Skeletal muscle tissue (tissue), 4 donors: ENCODE results near the gene RCBTB1. TPM values are rescaled to one million over a fixed set of nuclear protein-coding genes. Genes with fewer than 3 reads are reported as not detected.
A peak's percentile ranks its signal among the peaks of the same experiment; 100 is the strongest.
"Not testable (repeated sequence)": the region's sequence is repeated elsewhere in the genome, so short reads cannot be mapped to it uniquely, and the experiment has no call there.

ENCODE experiments used
- H3K27ac ChIP-seq: one replicate; pipeline ENCODE4 v1.7.0; 2013; ENCODE audit warnings: mild to moderate bottlenecking, low read depth, low read length, inconsistent platforms
- H3K27me3 ChIP-seq, 3 donors: one replicate each; pipeline ENCODE4 v1.7.0; 2013; ENCODE audit warnings: low read length in 3 of 3; ENCODE audit not compliant: control insufficient read depth in 3 of 3, insufficient read depth in 3 of 3
- H3K36me3 ChIP-seq, 3 donors: one replicate each; pipeline ENCODE4 v1.7.0; 2013; ENCODE audit warnings: low read length in 3 of 3; ENCODE audit not compliant: control insufficient read depth in 3 of 3, insufficient read depth in 3 of 3
- H3K4me1 ChIP-seq, 3 donors: one replicate each; pipeline ENCODE4 v1.7.0; 2013; ENCODE audit warnings: low read length in 3 of 3, mild to moderate bottlenecking in 3 of 3; ENCODE audit not compliant: control insufficient read depth in 3 of 3, insufficient read depth in 3 of 3
- H3K4me3 ChIP-seq, 3 donors: one replicate each; pipeline ENCODE4 v1.7.0; 2013; ENCODE audit warnings: low read length in 3 of 3
- H3K9ac ChIP-seq, 3 donors: one replicate each; pipeline ENCODE4 v1.7.0; 2013; ENCODE audit warnings: low read length in 3 of 3, mild to moderate bottlenecking in 3 of 3, moderate library complexity in 2 of 3, low read depth in 1 of 3
- H3K9me3 ChIP-seq, 3 donors: one replicate each; pipeline ENCODE4 v1.7.0; 2013; ENCODE audit warnings: low read length in 3 of 3; ENCODE audit not compliant: control insufficient read depth in 3 of 3
- total RNA-seq: library from RNA; depleted of rRNA; stranded (reverse); fragments of >200 nt; gene quantifications from one replicate; pipeline ENCODE4 v1.2.3, GENCODE V29; 2014
- donor health status: Osteomylitis.

Gene RCBTB1
- total RNA-seq, 1 donor from 2014 or later = 9.4 TPM

DNA sequence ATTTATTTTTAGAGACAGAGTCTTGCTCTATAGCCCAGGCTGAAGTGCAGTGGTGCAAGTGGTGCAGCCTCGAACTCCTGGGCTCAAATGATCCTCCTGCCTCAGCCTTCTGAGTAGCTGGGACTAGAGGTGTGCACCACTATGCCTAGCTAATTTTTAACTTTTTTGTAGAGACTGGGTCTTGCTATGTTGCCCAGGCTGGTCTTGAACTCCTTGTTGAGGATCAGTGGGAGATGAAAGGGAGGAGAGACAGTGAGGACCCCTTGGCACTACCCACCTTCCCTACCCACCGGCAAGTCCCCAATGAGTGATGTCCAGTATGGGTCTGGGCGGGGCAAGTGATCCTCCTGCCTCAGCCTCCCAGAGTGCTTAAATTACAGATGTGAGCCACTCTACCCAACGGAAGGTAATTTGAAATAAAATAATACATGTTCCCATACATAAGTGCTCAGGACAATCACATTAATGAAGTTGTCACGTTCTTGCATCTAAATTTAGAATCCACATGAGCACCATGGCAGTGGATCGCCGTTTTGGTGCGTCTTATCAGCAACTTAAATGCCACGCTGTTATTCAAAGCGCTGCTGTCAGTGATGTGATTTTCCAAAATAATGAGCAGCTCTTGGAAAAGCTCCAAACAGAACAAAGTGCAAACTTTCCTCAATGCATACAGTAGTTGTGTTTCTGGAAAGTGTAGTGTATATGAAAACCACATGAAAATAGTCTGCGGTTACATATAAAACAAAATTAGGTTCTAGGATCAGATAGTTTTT, 37.0 kb upstream of the RCBTB1 start:
- Histone ChIP-seq H3K9me3 (no peaks in the 10 kb centered on the region), H3K4me1 (peaks cover 0 to 3% (median 0%) of the 10 kb centered on the region in 3 donors), H3K36me3 (no peaks in the 10 kb centered on the region), H3K27ac (no peak overlapping the region), H3K27me3 (no peaks in the 10 kb centered on the region), H3K4me3 (no peak overlapping the region), H3K9ac (no peak overlapping the region)

GRCh38 chr13:49620170-49620621, 34.8 kb upstream of the RCBTB1 start:
- no peaks in the 10 kb centered on the region for H3K27me3 ChIP-seq
- H3K4me1 ChIP-seq = peaks cover 0 to 6% (median 3%) of the 10 kb centered on the region in 3 donors
- no peak overlapping the region for H3K27ac ChIP-seq
- peak overlapping the region in 1 of 3 donors; percentile 21 for H3K4me3 ChIP-seq
- H3K36me3 ChIP-seq = no peaks in the 10 kb centered on the region
- no peaks in the 10 kb centered on the region for H3K9me3 ChIP-seq
- no peak overlapping the region for H3K9ac ChIP-seq

DNA sequence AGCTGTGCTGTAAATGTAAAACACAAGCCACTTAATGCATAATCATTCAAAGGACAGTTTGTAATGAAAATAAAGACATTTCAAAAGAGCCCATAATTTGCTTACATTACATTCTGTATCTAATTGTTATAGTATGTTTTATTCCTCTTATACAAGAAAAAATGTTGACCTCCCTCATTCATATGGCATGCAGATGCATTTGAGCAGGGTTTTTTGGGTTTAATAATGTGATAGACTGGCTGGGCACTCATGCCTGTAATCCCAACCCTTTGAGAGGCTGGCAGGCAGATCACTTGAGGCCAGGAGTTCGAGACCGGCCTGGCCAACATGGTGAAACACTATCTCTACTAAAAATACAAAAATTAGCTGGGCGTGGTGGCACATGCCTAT, 31.3 kb upstream of the RCBTB1 start:
- H3K9me3 ChIP-seq = no peaks in the 10 kb centered on the region
- H3K4me1 ChIP-seq = peaks cover 0 to 4% (median 3%) of the 10 kb centered on the region in 3 donors
- no peak overlapping the region for H3K9ac ChIP-seq
- no peak overlapping the region for H3K4me3 ChIP-seq
- no peaks in the 10 kb centered on the region for H3K27me3 ChIP-seq
- peak overlapping the region; percentile 36 for H3K27ac ChIP-seq
- no peaks in the 10 kb centered on the region for H3K36me3 ChIP-seq

DNA sequence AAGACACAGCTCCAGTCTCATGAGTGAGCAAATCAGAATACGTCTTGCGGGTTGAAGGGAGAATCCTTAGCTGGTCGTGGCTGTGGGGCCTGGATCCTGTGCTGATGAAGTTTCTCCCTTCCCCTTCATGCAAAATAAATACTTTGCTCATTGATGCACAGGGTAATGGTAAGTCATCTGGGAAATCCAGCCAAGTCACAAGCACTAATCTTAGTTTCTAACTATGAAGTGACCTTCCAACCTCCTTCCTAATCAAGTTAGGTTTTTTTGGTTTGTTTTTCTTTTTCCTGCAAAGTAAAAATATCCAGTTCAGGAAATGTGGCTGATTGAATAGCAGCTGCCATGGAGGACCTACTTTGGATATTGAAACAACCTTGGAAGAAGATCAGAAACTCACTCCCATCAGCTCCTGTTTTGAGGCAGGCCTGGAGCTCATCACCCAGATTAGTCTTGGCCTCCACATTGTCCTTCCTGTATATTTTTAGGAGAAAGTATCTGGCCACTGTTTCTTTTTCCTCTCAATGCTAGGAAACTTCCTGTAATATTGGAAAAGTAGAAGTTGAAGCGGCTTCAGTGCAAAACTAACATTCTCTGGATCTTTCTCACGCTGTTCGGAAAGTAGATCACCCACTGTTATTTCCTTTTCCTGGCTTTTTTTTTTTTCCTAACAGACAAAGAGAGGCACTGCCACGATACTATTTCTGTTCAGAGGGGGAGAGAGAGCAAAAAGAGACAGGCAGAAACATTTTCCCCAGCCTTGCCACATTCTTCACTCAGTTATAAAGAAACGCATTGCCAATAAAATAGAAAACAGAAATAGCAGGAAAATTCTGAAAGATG, 30.7 kb upstream of the RCBTB1 start:
- no peak overlapping the region for H3K9ac ChIP-seq
- peak overlapping the region; percentile 36 for H3K27ac ChIP-seq
- H3K36me3 ChIP-seq = no peaks in the 10 kb centered on the region
- no peak overlapping the region for H3K4me3 ChIP-seq
- H3K27me3 ChIP-seq = no peaks in the 10 kb centered on the region
- no peaks in the 10 kb centered on the region for H3K9me3 ChIP-seq
- peaks cover 0 to 4% (median 3%) of the 10 kb centered on the region in 3 donors for H3K4me1 ChIP-seq

GRCh38 chr13:49612042-49612441, 26.7 kb upstream of the RCBTB1 start:
- H3K4me3 ChIP-seq, H3K36me3 ChIP-seq, H3K9ac ChIP-seq, H3K27ac ChIP-seq, H3K9me3 ChIP-seq, H3K27me3 ChIP-seq, H3K4me1 ChIP-seq: not testable (repeated sequence)

GRCh38 chr13:49610176-49610575, 24.8 kb upstream of the RCBTB1 start:
- Histone ChIP-seq H3K27me3 (no peaks in the 10 kb centered on the region), H3K9ac (no peak overlapping the region), H3K4me1 (peaks cover 0 to 2% (median 0%) of the 10 kb centered on the region in 3 donors), H3K9me3 (no peaks in the 10 kb centered on the region), H3K27ac (no peak overlapping the region), H3K36me3 (no peaks in the 10 kb centered on the region), H3K4me3 (no peak overlapping the region)

DNA sequence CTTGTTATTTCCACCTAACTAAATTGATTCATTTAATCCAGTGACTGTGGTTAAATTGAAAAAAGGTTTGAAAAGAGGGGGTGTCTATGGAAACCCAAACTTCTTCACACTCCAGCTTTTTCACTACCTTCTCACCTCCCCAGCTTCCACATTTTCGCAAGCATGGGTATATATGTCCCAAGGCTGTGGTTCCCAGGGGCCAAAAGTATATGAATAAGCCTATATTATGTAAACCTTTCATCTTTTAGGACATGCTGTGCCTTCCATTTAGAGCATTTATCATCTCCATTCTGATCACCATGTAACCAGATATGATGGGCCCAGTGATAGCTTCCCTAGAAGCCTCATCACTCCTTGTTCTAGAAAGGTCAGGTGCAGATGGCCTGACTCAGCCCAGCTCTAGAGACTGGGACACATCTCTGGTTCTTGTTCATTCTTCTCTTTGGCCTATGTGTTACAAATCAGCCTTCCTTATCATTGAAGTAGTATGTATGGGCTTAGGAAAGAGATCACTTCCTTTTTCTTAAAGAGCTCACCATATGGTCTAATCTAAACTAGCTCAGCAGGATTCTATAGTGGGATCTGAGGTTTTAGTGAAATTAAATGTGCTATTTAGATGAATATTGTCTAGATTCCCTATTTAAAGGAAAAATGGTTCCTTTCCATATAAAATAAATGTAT, 23.4 kb upstream of the RCBTB1 start:
- Histone ChIP-seq H3K27me3 (no peaks in the 10 kb centered on the region), H3K4me1 (peaks cover 0 to 2% (median 0%) of the 10 kb centered on the region in 3 donors), H3K9me3 (no peaks in the 10 kb centered on the region), H3K27ac (no peak overlapping the region), H3K4me3 (no peak overlapping the region), H3K9ac (no peak overlapping the region), H3K36me3 (no peaks in the 10 kb centered on the region)

- Histone ChIP-seq H3K9me3 (no peaks in the 10 kb centered on the region), H3K27me3 (no peaks in the 10 kb centered on the region), H3K36me3 (no peaks in the 10 kb centered on the region), H3K4me1 (peaks cover 0 to 2% (median 0%) of the 10 kb centered on the region in 3 donors), H3K27ac (no peak overlapping the region), H3K9ac (no peak overlapping the region), H3K4me3 (no peak overlapping the region)
Observed at GRCh38 chr13:49607761-49608160, 22.4 kb upstream of the RCBTB1 start.

DNA sequence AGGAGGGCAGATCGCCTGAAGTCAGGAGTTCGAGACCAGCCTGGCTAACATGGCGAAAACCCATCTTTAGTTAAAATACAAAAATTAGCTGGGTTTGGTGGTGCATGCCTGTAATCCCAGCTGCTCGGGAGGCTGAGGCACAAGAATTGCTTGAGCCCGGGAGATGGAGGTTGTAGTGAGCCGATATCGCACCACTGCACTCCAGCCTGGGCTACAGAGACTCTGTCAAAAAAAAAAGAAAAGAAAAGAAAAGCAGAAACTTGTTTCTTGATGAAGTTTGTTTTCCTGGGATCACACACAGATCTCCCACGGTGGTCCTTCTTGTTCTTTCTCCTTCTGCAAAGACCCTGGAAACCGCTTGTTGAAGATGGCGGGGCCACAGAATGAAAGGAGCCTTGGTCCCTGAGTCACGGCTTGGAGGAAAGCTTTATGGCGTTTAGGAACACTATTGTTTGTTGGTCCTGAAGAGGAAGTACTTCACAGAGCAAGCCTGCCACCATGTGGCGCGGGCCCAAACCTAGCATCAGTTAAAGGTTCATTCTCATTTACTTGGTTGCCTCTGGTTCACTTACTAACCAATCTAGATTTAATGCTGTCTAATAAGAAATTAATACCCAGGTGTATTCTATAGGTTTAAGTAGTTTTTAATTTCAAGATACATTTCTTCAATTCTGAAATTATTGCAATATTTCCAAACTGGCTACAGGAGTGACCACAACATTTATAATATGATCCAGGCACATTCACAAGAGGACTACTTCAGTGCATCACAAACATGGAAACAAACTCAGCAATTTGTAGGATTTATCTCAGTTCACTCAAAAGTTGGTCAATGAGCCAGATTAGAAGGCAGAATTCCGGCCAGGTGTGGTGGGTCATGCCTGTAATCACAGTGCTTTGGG, 21.6 kb upstream of the RCBTB1 start:
- H3K27me3 ChIP-seq = no peaks in the 10 kb centered on the region
- no peak overlapping the region for H3K27ac ChIP-seq
- peak overlapping the region; percentile 62 to 74 (median 69) for H3K9ac ChIP-seq
- H3K9me3 ChIP-seq = no peaks in the 10 kb centered on the region
- peak overlapping the region; percentile 65 to 76 (median 68) for H3K4me3 ChIP-seq
- no peaks in the 10 kb centered on the region for H3K36me3 ChIP-seq
- peaks cover 0 to 2% (median 0%) of the 10 kb centered on the region in 3 donors for H3K4me1 ChIP-seq
